DMS53 treated with DMSO at 0.1 percent for 48 hours (cell line): ENCODE data around the gene PEPD.
"Not testable (repeated sequence)": the region's sequence is repeated elsewhere in the genome, so short reads cannot be mapped to it uniquely, and the experiment has no call there.

Experiments
- DNase-seq: peaks from one replicate; lab custom pipeline; 2025; ENCODE audit not compliant: unreplicated experiment; lab: John Stamatoyannopoulos, UW

PEPD gene

GRCh38 chr19:33499671-33500506 lies 21.7 kb downstream of the PEPD start:
- no peak for DNase-seq

- DNase-seq: no peak
Measured at GRCh38 chr19:33499248-33499647, 22.3 kb downstream of the PEPD start.

- no peak for DNase-seq
Measured at GRCh38 chr19:33498391-33499000, 23.1 kb downstream of the PEPD start.

- DNase-seq: no peak
Measured at GRCh38 chr19:33497778-33498175, 23.8 kb downstream of the PEPD start.

GRCh38 chr19:33497131-33497777 lies 24.3 kb downstream of the PEPD start:
- no peak for DNase-seq

- DNase-seq: no peak
Measured at GRCh38 chr19:33496038-33496895, 25.3 kb downstream of the PEPD start.

GRCh38 chr19:33493401-33494275 lies 28.0 kb downstream of the PEPD start:
- no peak for DNase-seq

- no peak for DNase-seq
Measured at GRCh38 chr19:33492951-33493350, 28.6 kb downstream of the PEPD start.

GRCh38 chr19:33492090-33492489 lies 29.5 kb downstream of the PEPD start:
- no peak for DNase-seq

- DNase-seq: not testable (repeated sequence)
Measured at GRCh38 chr19:33490596-33490995, 31.0 kb downstream of the PEPD start.

GRCh38 chr19:33490041-33490451 lies 31.5 kb downstream of the PEPD start:
- DNase-seq: no peak

GRCh38 chr19:33488826-33489225 lies 32.8 kb downstream of the PEPD start:
- DNase-seq: no peak

GRCh38 chr19:33487901-33488800 lies 33.4 kb downstream of the PEPD start:
- DNase-seq: no peak

- DNase-seq: no peak
Measured at GRCh38 chr19:33486936-33487811, 34.4 kb downstream of the PEPD start.

GRCh38 chr19:33486407-33486806 lies 35.2 kb downstream of the PEPD start:
- DNase-seq: no peak

GRCh38 chr19:33484226-33484774 lies 37.3 kb downstream of the PEPD start:
- no peak for DNase-seq

GRCh38 chr19:33482476-33482875 lies 39.1 kb downstream of the PEPD start:
- no peak for DNase-seq

GRCh38 chr19:33481863-33482262 lies 39.7 kb downstream of the PEPD start:
- no peak for DNase-seq
